HG03521 (cell line): Measurements from ENCODE around the gene SUPT3H.
"Not testable (repeated sequence)": the region's sequence is repeated elsewhere in the genome, so short reads cannot be mapped to it uniquely, and the experiment has no call there.

Experiments
- ATAC-seq: cut with Tn5 transposase; IDR thresholded peaks from one replicate; pipeline ENCODE4 v1.9.1; 2021; ENCODE audit warnings: mild to moderate bottlenecking, moderate library complexity; ENCODE audit not compliant: unreplicated experiment

SUPT3H gene

GRCh38 chr6:45074439-45074838 is 303.3 kb downstream of the SUPT3H start:
- no peak for ATAC-seq

- ATAC-seq = no peak
Measured at GRCh38 chr6:45073771-45074170, 304.0 kb downstream of the SUPT3H start.

- ATAC-seq = no peak
Measured at GRCh38 chr6:45072673-45073072, 305.1 kb downstream of the SUPT3H start.

- ATAC-seq = no peak
Measured at GRCh38 chr6:45072016-45072415, 305.7 kb downstream of the SUPT3H start.

- ATAC-seq = no peak
Measured at GRCh38 chr6:45069091-45069490, 308.6 kb downstream of the SUPT3H start.

GRCh38 chr6:45067446-45067845 is 310.3 kb downstream of the SUPT3H start:
- ATAC-seq = not testable (repeated sequence)

GRCh38 chr6:45062659-45063058 is 315.1 kb downstream of the SUPT3H start:
- not testable (repeated sequence) for ATAC-seq

- ATAC-seq = no peak
Measured at GRCh38 chr6:45057711-45058110, 320.0 kb downstream of the SUPT3H start.

GRCh38 chr6:45054610-45055009 is 323.1 kb downstream of the SUPT3H start:
- no peak for ATAC-seq

- no peak for ATAC-seq
Measured at GRCh38 chr6:45052325-45052724, 325.4 kb downstream of the SUPT3H start.

GRCh38 chr6:45049188-45049843 is 328.4 kb downstream of the SUPT3H start:
- ATAC-seq = no peak

GRCh38 chr6:45047573-45047972 is 330.2 kb downstream of the SUPT3H start:
- no peak for ATAC-seq

GRCh38 chr6:45045253-45045601 is 332.5 kb downstream of the SUPT3H start:
- ATAC-seq = no peak

GRCh38 chr6:45044510-45045252 is 333.1 kb downstream of the SUPT3H start:
- no peak for ATAC-seq

- no peak for ATAC-seq
Measured at GRCh38 chr6:45044086-45044485, 333.6 kb downstream of the SUPT3H start.

GRCh38 chr6:45042673-45043072 is 335.1 kb downstream of the SUPT3H start:
- not testable (repeated sequence) for ATAC-seq

GRCh38 chr6:45038226-45038625 is 339.5 kb downstream of the SUPT3H start:
- ATAC-seq = no peak

- ATAC-seq = no peak
Measured at GRCh38 chr6:45036103-45036502, 341.6 kb downstream of the SUPT3H start.

GRCh38 chr6:45032426-45032825 is 345.3 kb downstream of the SUPT3H start:
- no peak for ATAC-seq

- ATAC-seq = no peak
Measured at GRCh38 chr6:45031601-45032000, 346.1 kb downstream of the SUPT3H start.

- no peak for ATAC-seq
Measured at GRCh38 chr6:45027126-45027525, 350.6 kb downstream of the SUPT3H start.

- no peak for ATAC-seq
Measured at GRCh38 chr6:45026003-45026516, 351.7 kb downstream of the SUPT3H start.
